ENCODE results near the gene GAD1.

Gene GAD1
- 0 to 4.7 (median 0.11) reads per million in 17 experiments for total RNA-seq

GRCh38 chr2:170816504-170817092 lies at the start of gene GAD1:
Gene GAD1 (plus strand): TSS chr2:170816887. CDS start chr2:170818592, 1,705 bp downstream.
- peak; percentile 73 to 95 (median 88) for DNase-seq

- DNase-seq, result peak; percentile 48 to 64 (median 62)
Observed at GRCh38 chr2:170770008-170770605, 46.6 kb upstream of the GAD1 start, which contains the start of gene ERICH2. Gene ERICH2 (plus strand): TSS chr2:170770378. CDS start chr2:170770682, 304 bp downstream.

- peak; percentile 60 to 81 (median 74) for DNase-seq
Observed at GRCh38 chr2:170770606-170771420, 45.9 kb upstream of the GAD1 start.

GRCh38 chr2:170771421-170771937 lies 45.2 kb upstream of the GAD1 start:
- DNase-seq, result no peak

GRCh38 chr2:170772295-170772694 lies 44.4 kb upstream of the GAD1 start:
- DNase-seq, result no peak

GRCh38 chr2:170774074-170774473 lies 42.6 kb upstream of the GAD1 start:
- no peak for DNase-seq

- DNase-seq, result no peak
Observed at GRCh38 chr2:170778900-170779299, 37.8 kb upstream of the GAD1 start.

- no peak for DNase-seq
Observed at GRCh38 chr2:170779304-170779703, 37.4 kb upstream of the GAD1 start.

GRCh38 chr2:170782673-170783072 lies 34.0 kb upstream of the GAD1 start:
- DNase-seq, result no peak

GRCh38 chr2:170783549-170783948 lies 33.1 kb upstream of the GAD1 start:
- DNase-seq, result no peak

GRCh38 chr2:170798996-170799395 lies 17.7 kb upstream of the GAD1 start:
- DNase-seq, result no peak

GRCh38 chr2:170806548-170806947 lies 10.1 kb upstream of the GAD1 start:
- no peak for DNase-seq

- DNase-seq, result peak; percentile 60 to 93 (median 81)
Observed at GRCh38 chr2:170812710-170813600, 3.7 kb upstream of the GAD1 start.

GRCh38 chr2:170813611-170814532 lies 2.8 kb upstream of the GAD1 start:
- peak; percentile 30 to 63 (median 52) for DNase-seq

- DNase-seq, result no peak
Observed at GRCh38 chr2:170814533-170815230, 2.0 kb upstream of the GAD1 start.

- no peak for DNase-seq
Observed at GRCh38 chr2:170815311-170815710, 1.4 kb upstream of the GAD1 start.

GRCh38 chr2:170815746-170816503 lies 762 bp upstream of the GAD1 start:
- DNase-seq, result peak; percentile 63 to 78 (median 72)

- DNase-seq, result peak in 2 of 4 experiments; percentile 33 to 37
Observed at GRCh38 chr2:170817093-170818035, 677 bp downstream of the GAD1 start.

Measured in suppressor macrophage (primary cell).